Endometrium (tissue), 2 donors: ENCODE results near the gene CIBAR2.

Source experiments
- FAIRE-seq: peaks from 2 replicates; lab custom pipeline; 2012; peaks lifted over from hg19 to GRCh38; lab: Jason Lieb, UNC
- donor health status: control.
- donor health status: control.

The CIBAR2 gene

GRCh38 chr16:85144026-85144915 lies 32.0 kb upstream of the CIBAR2 start:
- no peak for FAIRE-seq

- no peak for FAIRE-seq
Observed at GRCh38 chr16:85142771-85143211, 30.5 kb upstream of the CIBAR2 start.

- FAIRE-seq = no peak
Observed at GRCh38 chr16:85142129-85142513, 29.8 kb upstream of the CIBAR2 start.

- no peak for FAIRE-seq
Observed at GRCh38 chr16:85141491-85142128, 29.3 kb upstream of the CIBAR2 start.

GRCh38 chr16:85140455-85141012 lies 28.3 kb upstream of the CIBAR2 start:
- FAIRE-seq = no peak

GRCh38 chr16:85139881-85140339 lies 27.6 kb upstream of the CIBAR2 start:
- FAIRE-seq = no peak

- no peak for FAIRE-seq
Observed at GRCh38 chr16:85138825-85139627, 26.8 kb upstream of the CIBAR2 start.

GRCh38 chr16:85138073-85138824 lies 26.0 kb upstream of the CIBAR2 start:
- FAIRE-seq = no peak

GRCh38 chr16:85137323-85138072 lies 25.2 kb upstream of the CIBAR2 start:
- peak; percentile 86 for FAIRE-seq

- FAIRE-seq = no peak
Observed at GRCh38 chr16:85136702-85137322, 24.5 kb upstream of the CIBAR2 start.

GRCh38 chr16:85136213-85136701 lies 24.0 kb upstream of the CIBAR2 start:
- no peak for FAIRE-seq

- no peak for FAIRE-seq
Observed at GRCh38 chr16:85134789-85135142, 22.5 kb upstream of the CIBAR2 start.

- no peak for FAIRE-seq
Observed at GRCh38 chr16:85134076-85134788, 22.0 kb upstream of the CIBAR2 start.

- no peak for FAIRE-seq
Observed at GRCh38 chr16:85133290-85133599, 21.0 kb upstream of the CIBAR2 start.

GRCh38 chr16:85132456-85133289 lies 20.4 kb upstream of the CIBAR2 start:
- FAIRE-seq = no peak

- FAIRE-seq = no peak
Observed at GRCh38 chr16:85130705-85131028, 18.4 kb upstream of the CIBAR2 start.

GRCh38 chr16:85129876-85130704 lies 17.8 kb upstream of the CIBAR2 start:
- no peak for FAIRE-seq
